Left cardiac atrium (tissue), 4 donors: ENCODE results near the gene ZNF846. TPM values are rescaled to one million over a fixed set of nuclear protein-coding genes. Genes with fewer than 3 reads are reported as not detected.

ENCODE experiments used
- ATAC-seq, 2 donors: fragments of 200-7000 bp; cut with Tn5 transposase; one replicate each; pipeline ENCODE4 v1.9.1; 2020; ENCODE audit warnings: mild to moderate bottlenecking in 2 of 2, moderate library complexity in 2 of 2
- DNase-seq: peaks from one replicate; pipeline ENCODE4 v3.0.0-alpha.2; 2020
- intact Hi-C, 2 donors: fragments of 100-400 bp; cut with DNase I; formaldehyde crosslinking; loops; one replicate each; pipeline versions ENCODE4 v1.14.1 to v1.15.1; 2022 to 2023
- total RNA-seq, 2 donors: library from RNA; stranded (reverse); fragmentation: NEBNext Ultra II Directional; extraction: Animal tissue kit (Norgen Biotek cat#: 25700); gene quantifications; one replicate each; pipeline ENCODE4 v1.2.1, GENCODE V29; 2021
- donor health status: DM: no; HTN: yes; CAD: no.
- donor health status: DM: no; HTN: yes; CAD: no; lungs with severe emphysema.
- donor health status: DM: yes; HTN: yes; CAD: no.
- donor health status: Dilated cardiomyopathy.

ZNF846 gene
- total RNA-seq, 2 donors from 2014 or later, result 8.8 to 12.7 TPM

GRCh38 chr19:9709305-9709704, 59.2 kb downstream of the ZNF846 start:
- no peak for DNase-seq
- ATAC-seq, result peak; percentile 50 to 57
- intact Hi-C loops, result no loop called here

- no peak for ATAC-seq
- DNase-seq, result no peak
- intact Hi-C loops, result no loop called here
Measured at GRCh38 chr19:9705836-9706235, 62.7 kb downstream of the ZNF846 start.

GRCh38 chr19:9702186-9702585, 66.4 kb downstream of the ZNF846 start:
- ATAC-seq (no peak), DNase-seq (no peak)
- intact Hi-C loops, result no loop called here

Other genes starting within 250 kb of the ZNF846 start
- gene ZNF426, start 230.1 kb downstream of the ZNF846 start, total RNA-seq, result 10 to 100 TPM; 12.1 to 16.0 TPM
- 10 to 100 TPM; 14.7 to 23.0 TPM for gene ZNF121, start 184.2 kb downstream of the ZNF846 start, total RNA-seq
- 10 to 100 TPM; 18.9 to 20.1 TPM for gene ZNF561, start 147.5 kb downstream of the ZNF846 start, total RNA-seq
- gene ZNF562, start 93.6 kb downstream of the ZNF846 start, total RNA-seq, result 10 to 100 TPM; 21.8 to 27.5 TPM
- 10 to 100 TPM; 12.8 to 14.5 TPM for gene FBXL12, start 50.3 kb upstream of the ZNF846 start, total RNA-seq
- 100 to 1,000 TPM; 414 to 466 TPM for gene UBL5, start 59.2 kb upstream of the ZNF846 start, total RNA-seq
- gene PIN1, start 66.6 kb upstream of the ZNF846 start, total RNA-seq, result 10 to 100 TPM; 73.7 to 74.9 TPM
- gene OLFM2, start 167.8 kb upstream of the ZNF846 start, total RNA-seq, result 10 to 100 TPM in 1 of 2 donors, 1 to 10 TPM in 1; 9.0 to 10.8 TPM
- 10 to 100 TPM; 16.4 to 23.9 TPM for gene COL5A3, start 241.8 kb upstream of the ZNF846 start, total RNA-seq
- not detected for gene RDH8, start 244.7 kb upstream of the ZNF846 start, total RNA-seq